GM12874 (cell line): ENCODE data around the gene RTP2.

Experiments
- TF ChIP-seq, protein P1 (sequence below): IDR thresholded peaks from 2 replicates; pipeline ENCODE4 v1.5.1; 2011; ENCODE audit warnings: low read depth, mild to moderate bottlenecking, control low read depth, low read length, moderate library complexity; ENCODE audit not compliant: insufficient read depth

Gene RTP2

DNA sequence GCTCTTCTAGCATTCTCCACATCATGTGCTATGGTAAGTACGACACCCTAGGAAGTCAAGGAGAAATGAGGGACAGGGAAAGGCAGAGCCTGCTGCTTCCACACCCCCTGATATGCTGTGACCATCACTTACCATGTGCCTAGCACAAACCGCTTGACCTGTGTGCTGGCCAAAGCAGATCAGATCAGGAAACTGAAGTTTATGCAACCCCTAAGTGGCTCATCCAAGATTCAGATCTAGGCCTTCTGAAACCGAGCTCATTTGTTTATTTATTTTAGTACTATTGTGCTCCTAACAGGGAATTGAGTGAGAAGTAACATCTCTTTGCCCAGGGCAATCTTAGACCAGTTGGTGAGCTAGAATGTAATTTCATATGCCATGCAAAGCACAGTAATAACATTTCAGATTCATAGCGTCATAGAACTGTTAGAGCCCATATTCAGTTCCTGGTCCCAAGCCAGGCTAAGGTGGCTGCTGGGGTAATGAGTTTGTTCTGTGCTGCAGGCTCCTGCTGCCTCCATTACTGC is at the start of gene RTP2:
Gene RTP2 (minus strand): TSS at position 51 of the 527 bp plus-strand sequence. CDS start 429 bp downstream, outside the sequence.
- TF ChIP-seq, protein P1, sequence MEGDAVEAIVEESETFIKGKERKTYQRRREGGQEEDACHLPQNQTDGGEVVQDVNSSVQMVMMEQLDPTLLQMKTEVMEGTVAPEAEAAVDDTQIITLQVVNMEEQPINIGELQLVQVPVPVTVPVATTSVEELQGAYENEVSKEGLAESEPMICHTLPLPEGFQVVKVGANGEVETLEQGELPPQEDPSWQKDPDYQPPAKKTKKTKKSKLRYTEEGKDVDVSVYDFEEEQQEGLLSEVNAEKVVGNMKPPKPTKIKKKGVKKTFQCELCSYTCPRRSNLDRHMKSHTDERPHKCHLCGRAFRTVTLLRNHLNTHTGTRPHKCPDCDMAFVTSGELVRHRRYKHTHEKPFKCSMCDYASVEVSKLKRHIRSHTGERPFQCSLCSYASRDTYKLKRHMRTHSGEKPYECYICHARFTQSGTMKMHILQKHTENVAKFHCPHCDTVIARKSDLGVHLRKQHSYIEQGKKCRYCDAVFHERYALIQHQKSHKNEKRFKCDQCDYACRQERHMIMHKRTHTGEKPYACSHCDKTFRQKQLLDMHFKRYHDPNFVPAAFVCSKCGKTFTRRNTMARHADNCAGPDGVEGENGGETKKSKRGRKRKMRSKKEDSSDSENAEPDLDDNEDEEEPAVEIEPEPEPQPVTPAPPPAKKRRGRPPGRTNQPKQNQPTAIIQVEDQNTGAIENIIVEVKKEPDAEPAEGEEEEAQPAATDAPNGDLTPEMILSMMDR = no peak

DNA sequence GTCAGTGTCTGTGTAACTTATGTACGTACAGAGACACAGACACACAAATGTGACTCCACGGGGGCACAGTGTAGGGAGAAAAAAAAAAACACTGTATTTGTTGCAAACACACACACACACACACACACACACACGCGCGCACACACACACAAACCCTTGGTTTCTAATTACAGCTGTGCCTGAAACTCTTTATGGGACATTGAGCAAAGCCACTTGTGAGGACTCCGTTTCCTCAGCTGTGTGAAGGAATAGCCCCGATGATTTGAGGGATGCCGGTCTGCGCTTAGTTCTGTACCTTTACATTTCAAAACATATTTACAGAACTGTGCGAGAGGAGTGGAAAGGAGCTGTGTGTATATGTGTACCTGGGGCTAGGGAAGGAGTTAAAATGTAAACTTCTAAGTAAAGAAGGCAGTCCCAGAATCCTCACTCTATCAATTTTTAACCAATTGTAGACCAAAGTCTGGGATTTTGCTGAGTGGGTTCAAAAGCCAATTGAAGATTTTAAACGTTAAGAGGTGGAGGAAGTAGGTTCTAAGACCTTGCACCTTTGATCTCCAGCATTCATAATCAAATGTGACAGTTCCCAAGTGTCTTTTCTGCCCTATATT is 48.3 kb upstream of the RTP2 start:
- TF ChIP-seq, protein P1 = no peak

DNA sequence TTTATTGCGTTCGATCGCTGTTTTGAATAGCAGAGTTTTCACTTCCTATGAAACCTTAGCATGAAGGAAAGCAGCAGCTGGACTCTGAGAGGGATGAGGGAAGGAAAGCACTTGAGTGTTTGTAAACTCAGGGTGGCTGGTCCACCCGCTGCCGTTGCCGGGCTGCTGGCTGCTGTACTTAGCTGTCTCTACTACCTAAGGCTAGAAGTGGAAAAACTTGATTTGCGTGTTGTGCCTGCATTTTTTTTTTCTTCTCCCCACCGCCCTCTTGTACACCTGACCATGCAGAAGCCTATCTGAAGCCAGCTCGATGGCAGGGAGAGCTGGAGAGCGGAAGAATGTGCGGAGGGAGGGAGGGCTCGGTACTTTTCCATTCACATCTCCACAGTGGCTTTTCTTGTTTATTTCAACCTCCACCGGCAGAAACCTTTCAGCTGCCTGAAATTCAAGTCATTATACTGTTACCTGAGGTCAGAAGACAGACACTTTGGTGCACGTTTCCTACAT is 47.7 kb upstream of the RTP2 start:
- TF ChIP-seq, protein P1 = no peak

- TF ChIP-seq, protein P1 = peak; percentile 94
These were observed 45.7 kb upstream of the RTP2 start for GRCh38 chr3:187748050-187748481.

DNA sequence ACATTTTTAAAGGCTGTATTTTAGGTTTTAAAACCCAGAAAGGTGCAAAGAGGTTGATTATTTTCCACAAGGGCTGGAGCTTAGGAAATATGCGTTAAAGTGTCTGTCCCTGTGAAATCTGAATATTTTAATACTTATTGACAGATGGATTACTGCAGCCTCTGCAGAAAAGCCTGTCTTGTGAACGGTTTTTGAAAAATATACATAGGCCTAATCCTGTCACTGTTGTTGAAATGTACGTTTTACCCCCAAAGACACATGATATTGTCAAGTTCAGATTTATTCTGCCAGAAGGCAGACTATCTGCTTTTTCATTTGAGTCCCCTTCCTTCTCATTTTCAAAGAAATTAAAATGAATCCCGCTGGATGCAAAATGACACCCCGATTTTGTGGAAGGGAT is 45.1 kb upstream of the RTP2 start:
- TF ChIP-seq, protein P1 = no peak

DNA sequence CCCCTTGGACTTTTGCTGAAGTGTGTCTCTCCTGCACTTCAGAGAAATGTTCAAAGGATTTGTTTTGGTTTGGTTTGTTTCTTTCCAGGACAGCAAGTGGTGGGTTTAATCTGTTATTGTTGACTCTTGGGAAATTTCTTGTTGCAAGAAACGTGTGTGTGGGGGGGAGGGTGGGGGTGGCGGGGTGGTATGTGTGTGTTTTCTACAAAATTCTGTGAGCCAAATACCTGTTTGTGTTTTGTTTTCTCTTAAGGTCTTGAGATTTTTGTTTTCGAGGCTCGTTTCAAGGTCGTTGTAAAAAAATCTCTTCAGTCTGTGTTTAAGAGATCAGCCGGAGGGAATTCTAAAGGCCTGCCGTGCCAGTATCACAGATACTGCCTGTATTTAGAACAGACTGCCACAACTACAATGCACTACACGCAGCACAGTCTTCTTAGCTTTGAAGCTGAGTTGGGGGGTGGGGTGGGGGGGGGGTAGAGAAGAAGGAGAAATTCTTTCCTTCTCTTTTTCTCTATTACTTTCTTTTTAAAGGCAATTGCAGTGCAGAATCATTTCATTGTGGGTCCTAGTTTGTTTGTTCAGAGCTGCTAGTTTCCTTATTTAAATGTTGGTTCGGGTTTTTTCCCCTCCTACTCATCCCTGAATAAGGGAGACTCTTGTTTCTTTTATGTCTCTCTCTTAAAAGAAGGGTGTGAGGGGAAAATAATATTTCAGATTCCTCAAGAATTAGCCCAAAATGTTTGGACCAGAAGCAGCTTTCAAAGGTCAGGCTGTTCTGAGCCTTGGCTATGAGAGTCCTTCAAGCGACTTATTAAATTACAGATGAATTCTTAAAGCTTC is 44.3 kb upstream of the RTP2 start:
- TF ChIP-seq, protein P1 = no peak

GRCh38 chr3:187746059-187746441 is 43.7 kb upstream of the RTP2 start:
- TF ChIP-seq, protein P1 = no peak
